ENCODE measurements around the gene CRAT. TPM values are rescaled to one million over a fixed set of nuclear protein-coding genes. Genes with fewer than 3 reads are reported as not detected.

The CRAT gene
- total and polyA plus RNA-seq, 2 of the 4 experiments (the other 2 are of a cell fraction) = 18.8 to 41.6 TPM

GRCh38 chr9:129077236-129077635 is 33.4 kb downstream of the CRAT start:
- Histone ChIP-seq H4K91ac (ENCODE audit: insufficient read depth, low read depth, low read length) (no peak overlapping the region), H3K56ac (ENCODE audit: extremely low read depth, insufficient read depth, low read length) (no peak overlapping the region), H3K36me3 (ENCODE audit: control insufficient read depth, insufficient read depth, low read length) (no peaks in the 10 kb centered on the region), H2BK15ac (ENCODE audit: low read depth, low read length) (no peak overlapping the region), H3K9me3 (ENCODE audit: control insufficient read depth, insufficient read depth, low read length) (no peaks in the 10 kb centered on the region), H3K23ac (ENCODE audit: low read depth, low read length) (no peak overlapping the region), H3K27ac (ENCODE audit: insufficient read depth, low read length) (no peak overlapping the region), H3K79me1 (ENCODE audit: low read depth in 1 of 2, low read length in 2 of 2) (peaks cover 9 to 19% of the 10 kb centered on the region in 2 experiments; a peak in 3 of 4 replicates), H3K4me1 (ENCODE audit: control insufficient read depth, insufficient read depth, low read length) (peaks cover 7% of the 10 kb centered on the region; the same call in 1 of the 2 replicates), H3K27me3 (ENCODE audit: control insufficient read depth, insufficient read depth, low read length) (no peaks in the 10 kb centered on the region), H2AFZ (replicated peaks; ENCODE audit: low read length, poor library complexity) (no peak overlapping the region), H4K5ac (ENCODE audit: low read depth, low read length) (no peak overlapping the region), H3K4ac (ENCODE audit: low read depth, low read length) (no peak overlapping the region), H3K9me1 (ENCODE audit: insufficient read depth, low read length) (peaks cover 2% of the 10 kb centered on the region; the same call in 1 of the 2 replicates), H2BK120ac (ENCODE audit: low read depth, low read length) (no peak overlapping the region), H3K18ac (ENCODE audit: low read depth, low read length) (no peak overlapping the region), H3K9ac (ENCODE audit: low read depth, low read length) (no peak overlapping the region), H2AK9ac (replicated peaks; ENCODE audit: low read depth, low read length, poor library complexity) (no peak overlapping the region), H4K20me1 (ENCODE audit: insufficient read depth, low read length) (no peaks in the 10 kb centered on the region), H2AK5ac (ENCODE audit: low read depth, low read length) (no peak overlapping the region), H4K8ac (ENCODE audit: low read depth in 2 of 2, low read length in 2 of 2) (no peak overlapping the region), H2BK5ac (ENCODE audit: low read depth, low read length, poor library complexity, severe bottlenecking) (no peak overlapping the region), H3K4me2 (ENCODE audit: low read depth, low read length) (no peak overlapping the region), H2BK20ac (ENCODE audit: low read depth, low read length) (no peak overlapping the region), H3K4me3 (ENCODE audit: insufficient read depth, low read depth, low read length) (no peak overlapping the region), H3K14ac (replicated peaks; ENCODE audit: low read depth, low read length) (no peak overlapping the region)
- intact Hi-C loops (cut with micrococcal nuclease) = no loop called here
- in situ Hi-C loops (cut with MboI; ENCODE audit: low sequenced_read_pairs) = no loop called here
- POLR2A ChIA-PET (ENCODE audit: unreplicated experiment) = no interaction called here
- BruUV-seq (replicated peaks) = no TSS peak
- 100% methylated on average over 1 of the region's 10 CpGs; no CpG with 5 or more reads in 1 of the 2 experiments for WGBS, 2 experiments (ENCODE audit: extremely low coverage in 2 of 2, insufficient read length in 1 of 2)
- dilution Hi-C loops (cut with HindIII; ENCODE audit: low sequenced_read_pairs, unreplicated experiment) = no loop called here
- TF ChIP-seq SMC3 (IDR thresholded peaks at IDR 0.05; ENCODE audit: low read depth, low read length) (no peak), NFE2L2 (IDR thresholded peaks at IDR 0.05; ENCODE audit: low read depth, low read length) (no peak), RFX5 (IDR thresholded peaks at IDR 0.05; ENCODE audit: low read depth, low read length) (no peak), MAZ (IDR thresholded peaks at IDR 0.05; ENCODE audit: borderline replicate concordance, low read depth, low read length) (no peak), FOS (IDR thresholded peaks at IDR 0.05; ENCODE audit: low read depth, low read length) (no peak), MXI1 (IDR thresholded peaks at IDR 0.05; ENCODE audit: borderline replicate concordance, low read depth, low read length) (no peak), CEBPB (IDR thresholded peaks at IDR 0.05; ENCODE audit: low read depth, low read length) (no peak)
- CTCF ChIA-PET = no interaction called here
- no peak for DNase-seq
- no peak for ATAC-seq (ENCODE audit: low read depth)

Data from IMR-90 (cell line).